ENCODE results near the gene SOX13. TPM values are rescaled to one million over a fixed set of nuclear protein-coding genes. Genes with fewer than 3 reads are reported as not detected.

The SOX13 gene
- total RNA-seq, 1 donor from 2014 or later = 8.2 TPM

DNA sequence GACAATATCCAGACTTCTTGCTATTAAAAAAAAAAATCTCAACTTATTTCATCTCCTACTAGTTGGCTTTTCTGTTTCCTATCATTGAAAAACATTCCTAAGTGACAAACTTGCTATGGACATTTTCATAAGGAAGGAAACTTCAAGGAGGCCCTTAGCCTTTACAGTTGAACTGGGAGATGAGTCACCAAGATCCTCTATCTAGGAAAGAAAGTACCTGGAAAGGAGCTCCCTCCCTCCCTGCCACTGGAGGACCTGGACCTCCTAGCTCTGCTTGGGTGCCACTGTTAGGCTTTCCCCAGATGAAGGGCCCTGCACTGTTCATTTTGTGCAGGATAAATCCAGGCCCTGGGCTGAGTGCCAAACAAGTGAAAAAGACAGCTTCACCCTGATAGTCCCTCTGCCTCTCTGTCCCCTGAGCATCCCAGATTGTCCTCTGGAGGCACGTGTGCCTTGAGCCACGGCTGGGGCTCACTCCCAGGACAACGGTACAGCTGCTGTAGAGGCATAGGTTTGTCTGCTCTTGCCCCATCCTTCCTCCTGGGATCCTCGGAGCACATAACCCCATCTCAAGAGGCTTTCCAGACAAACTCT, 40.2 kb upstream of the SOX13 start:
- Histone ChIP-seq H3K36me3 (ENCODE audit: control insufficient read depth, insufficient read depth, low read length) (no peaks in the 10 kb centered on the region), H3K27me3 (ENCODE audit: control insufficient read depth, insufficient read depth, low read length) (no peaks in the 10 kb centered on the region), H3K4me3 (ENCODE audit: low read depth, low read length) (no peak overlapping the region)
- TF ChIP-seq, protein P1, sequence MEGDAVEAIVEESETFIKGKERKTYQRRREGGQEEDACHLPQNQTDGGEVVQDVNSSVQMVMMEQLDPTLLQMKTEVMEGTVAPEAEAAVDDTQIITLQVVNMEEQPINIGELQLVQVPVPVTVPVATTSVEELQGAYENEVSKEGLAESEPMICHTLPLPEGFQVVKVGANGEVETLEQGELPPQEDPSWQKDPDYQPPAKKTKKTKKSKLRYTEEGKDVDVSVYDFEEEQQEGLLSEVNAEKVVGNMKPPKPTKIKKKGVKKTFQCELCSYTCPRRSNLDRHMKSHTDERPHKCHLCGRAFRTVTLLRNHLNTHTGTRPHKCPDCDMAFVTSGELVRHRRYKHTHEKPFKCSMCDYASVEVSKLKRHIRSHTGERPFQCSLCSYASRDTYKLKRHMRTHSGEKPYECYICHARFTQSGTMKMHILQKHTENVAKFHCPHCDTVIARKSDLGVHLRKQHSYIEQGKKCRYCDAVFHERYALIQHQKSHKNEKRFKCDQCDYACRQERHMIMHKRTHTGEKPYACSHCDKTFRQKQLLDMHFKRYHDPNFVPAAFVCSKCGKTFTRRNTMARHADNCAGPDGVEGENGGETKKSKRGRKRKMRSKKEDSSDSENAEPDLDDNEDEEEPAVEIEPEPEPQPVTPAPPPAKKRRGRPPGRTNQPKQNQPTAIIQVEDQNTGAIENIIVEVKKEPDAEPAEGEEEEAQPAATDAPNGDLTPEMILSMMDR (IDR thresholded peaks at IDR 0.05; ENCODE audit: insufficient read depth, low read length, poor library complexity, severe bottlenecking) = no peak
- DNase-seq (ENCODE audit: low read depth) = no peak

DNA sequence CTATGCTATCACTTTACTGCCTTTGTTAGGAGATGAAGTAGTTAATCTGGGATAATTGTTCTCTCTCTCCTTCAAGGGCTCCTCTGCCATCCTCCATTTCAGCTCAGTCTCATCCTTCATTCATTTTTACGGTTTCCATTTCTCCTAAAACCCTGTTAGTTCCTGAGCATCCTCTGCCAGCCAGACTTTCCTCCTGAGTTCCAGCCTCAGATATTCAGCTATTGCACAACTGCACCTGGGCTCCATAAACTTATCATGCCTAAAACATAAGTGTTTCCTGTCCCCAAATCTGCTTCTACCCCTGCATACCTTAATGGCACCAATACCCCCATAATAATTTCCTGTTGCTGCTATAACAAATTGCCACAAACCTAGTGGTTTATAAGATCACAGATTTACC, 39.6 kb upstream of the SOX13 start:
- no peaks in the 10 kb centered on the region for H3K27me3 ChIP-seq (ENCODE audit: control insufficient read depth, insufficient read depth, low read length)
- TF ChIP-seq, protein P1 (IDR thresholded peaks at IDR 0.05; ENCODE audit: insufficient read depth, low read length, poor library complexity, severe bottlenecking) = no peak
- DNase-seq (ENCODE audit: low read depth) = no peak
- no peak overlapping the region for H3K4me3 ChIP-seq (ENCODE audit: low read depth, low read length)
- H3K36me3 ChIP-seq (ENCODE audit: control insufficient read depth, insufficient read depth, low read length) = no peaks in the 10 kb centered on the region

DNA sequence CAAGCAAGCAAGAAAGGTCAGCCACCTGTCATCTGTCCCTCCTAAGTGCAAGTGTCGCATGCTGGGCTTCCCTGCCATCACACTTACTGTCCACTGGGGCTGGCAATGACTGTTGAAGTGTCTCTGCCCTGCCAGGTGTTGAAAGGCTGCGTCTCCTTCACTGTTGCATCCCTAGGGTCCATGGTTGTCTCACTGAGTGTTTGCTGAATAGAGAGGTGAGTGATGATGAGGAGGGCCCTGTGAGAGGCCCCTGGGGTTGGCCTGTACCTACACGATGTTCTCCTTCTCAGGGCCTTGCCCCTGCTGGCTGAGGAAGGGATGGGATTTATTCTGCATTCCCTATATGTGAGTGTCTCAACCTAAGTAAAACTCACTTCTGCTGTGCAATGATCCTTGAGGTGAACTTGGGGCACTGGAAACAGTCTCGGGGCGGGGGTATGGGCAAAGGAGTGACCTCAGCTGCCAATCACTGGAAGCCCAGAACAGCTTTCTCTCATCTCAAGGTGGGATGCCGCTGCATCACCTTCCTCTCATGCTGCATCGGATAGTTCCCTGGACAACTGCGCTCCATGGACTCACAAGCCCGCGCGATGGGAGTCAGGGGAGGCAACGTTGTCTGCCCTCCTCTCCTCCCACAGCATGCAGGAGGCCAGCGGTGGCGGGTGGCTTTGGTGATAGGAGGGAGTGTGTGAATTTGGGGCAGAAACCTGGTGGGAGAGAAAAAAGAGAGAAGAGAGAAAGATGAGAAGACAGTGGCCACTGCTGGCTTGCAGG, 35.8 kb upstream of the SOX13 start:
- Histone ChIP-seq H3K36me3 (ENCODE audit: control insufficient read depth, insufficient read depth, low read length) (no peaks in the 10 kb centered on the region), H3K27me3 (ENCODE audit: control insufficient read depth, insufficient read depth, low read length) (no peaks in the 10 kb centered on the region), H3K4me3 (ENCODE audit: low read depth, low read length) (no peak overlapping the region)
- TF ChIP-seq, protein P1 (IDR thresholded peaks at IDR 0.05; ENCODE audit: insufficient read depth, low read length, poor library complexity, severe bottlenecking) = peak; percentile 1
- DNase-seq (ENCODE audit: low read depth) = no peak

- no peaks in the 10 kb centered on the region for H3K36me3 ChIP-seq (ENCODE audit: control insufficient read depth, insufficient read depth, low read length)
- no peak overlapping the region for H3K4me3 ChIP-seq (ENCODE audit: low read depth, low read length)
- H3K27me3 ChIP-seq (ENCODE audit: control insufficient read depth, insufficient read depth, low read length) = no peaks in the 10 kb centered on the region
- TF ChIP-seq, protein P1 (IDR thresholded peaks at IDR 0.05; ENCODE audit: insufficient read depth, low read length, poor library complexity, severe bottlenecking) = no peak
- DNase-seq (ENCODE audit: low read depth) = peak; percentile 42
Observed at GRCh38 chr1:204041232-204041767, 31.6 kb upstream of the SOX13 start.

DNA sequence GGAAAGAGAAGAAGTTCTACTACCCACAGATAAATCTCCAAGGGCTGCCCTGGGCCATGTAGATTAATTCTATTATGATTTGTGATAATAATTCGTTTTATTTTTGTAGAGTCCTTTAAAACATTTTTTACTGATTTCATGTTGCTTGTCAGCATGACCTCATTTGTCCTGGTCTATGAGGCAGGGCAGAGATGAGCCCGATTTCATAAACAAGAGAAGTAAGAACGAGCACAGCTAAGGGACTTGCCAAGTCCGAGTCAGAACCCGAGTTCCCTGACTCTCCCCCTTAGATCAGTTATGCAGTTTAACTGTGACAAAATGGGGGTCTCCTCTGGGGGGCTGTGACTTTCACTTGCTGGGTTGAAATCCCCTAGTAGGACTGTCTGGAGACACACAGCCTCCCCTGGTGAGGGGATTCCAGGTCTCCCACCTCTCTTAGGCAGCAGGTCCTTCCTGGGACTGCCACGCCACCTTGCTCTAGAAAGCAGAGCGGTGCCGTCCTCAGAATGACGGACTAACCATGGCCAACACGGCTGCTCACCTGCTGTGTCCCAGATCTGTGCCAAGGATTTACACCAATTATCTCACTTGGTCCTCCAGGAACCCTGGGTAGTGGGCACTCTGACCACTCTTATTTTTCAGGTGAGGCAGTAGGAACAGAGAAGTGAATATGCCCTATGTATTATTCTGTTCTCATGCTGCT, 31.0 kb upstream of the SOX13 start:
- DNase-seq (ENCODE audit: low read depth) = no peak

More for the DNA sequence above, 31.0 kb upstream of the SOX13 start:
- no peaks in the 10 kb centered on the region for H3K27me3 ChIP-seq (ENCODE audit: control insufficient read depth, insufficient read depth, low read length)
- TF ChIP-seq, protein P1 (IDR thresholded peaks at IDR 0.05; ENCODE audit: insufficient read depth, low read length, poor library complexity, severe bottlenecking) = no peak
- H3K36me3 ChIP-seq (ENCODE audit: control insufficient read depth, insufficient read depth, low read length) = no peaks in the 10 kb centered on the region
- H3K4me3 ChIP-seq (ENCODE audit: low read depth, low read length) = no peak overlapping the region

Data from kidney epithelial cell (primary cell).